ENCODE measurements around the gene NF2.

Gene NF2

DNA sequence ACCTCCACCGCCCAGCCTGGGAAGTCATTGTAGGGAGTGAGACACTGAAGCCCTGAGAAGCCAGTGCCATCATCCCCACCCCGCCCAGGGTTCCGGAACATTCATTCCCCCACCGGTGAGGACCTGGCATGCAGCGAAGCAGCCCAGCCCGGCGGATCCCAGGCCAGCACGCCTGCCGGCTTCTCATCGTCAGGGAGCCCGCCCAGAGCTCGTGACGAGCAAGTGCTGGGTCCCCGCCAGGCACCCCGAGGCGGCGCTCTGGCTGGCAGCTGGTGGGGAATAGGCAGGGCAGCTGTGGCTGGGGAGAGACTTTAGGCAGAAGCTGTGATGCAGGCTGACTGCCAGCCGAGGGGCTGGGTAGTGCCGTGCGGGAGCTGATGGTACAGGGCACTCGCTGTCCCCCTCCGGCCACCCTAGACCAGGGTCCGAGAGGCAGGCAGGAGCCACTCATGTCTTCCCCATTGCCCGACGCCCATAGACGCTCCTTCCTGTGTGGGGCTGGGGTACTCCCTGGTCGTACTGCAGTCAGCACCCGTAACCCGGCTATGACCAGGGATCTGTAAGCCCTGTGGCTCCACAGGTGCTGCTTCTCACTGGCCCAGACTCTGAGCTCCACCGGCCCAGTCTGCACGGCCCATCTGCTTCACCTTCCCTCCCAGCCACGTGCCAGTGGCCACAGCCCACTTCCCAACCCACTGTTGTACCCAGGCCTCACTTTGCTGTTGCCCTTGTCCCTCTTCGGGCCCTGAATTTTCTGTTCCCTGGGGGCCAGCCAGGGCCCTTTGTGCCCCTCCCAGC lies 91.9 kb downstream of the NF2 start:
- Histone ChIP-seq H3K9me3 (ENCODE audit: control insufficient read depth in 1 of 2, low read length in 2 of 2) (no peaks in the 10 kb centered on the region), H3K4me1 (ENCODE audit: control insufficient read depth in 1 of 2, insufficient read depth in 2 of 2, low read length in 2 of 2) (no peaks in the 10 kb centered on the region), H3K27ac (ENCODE audit: low read depth, low read length) (no peak overlapping the region), H3K9ac (ENCODE audit: low read depth in 1 of 2, low read length in 2 of 2) (no peak overlapping the region), H3K36me3 (ENCODE audit: control insufficient read depth in 1 of 2, insufficient read depth in 2 of 2, low read length in 2 of 2) (peaks cover 3 to 27% of the 10 kb centered on the region in 2 donors), H3K4me3 (ENCODE audit: low read depth in 1 of 2, low read length in 2 of 2) (no peak overlapping the region), H3K27me3 (ENCODE audit: control insufficient read depth in 1 of 2, insufficient read depth in 2 of 2, low read length in 2 of 2) (no peaks in the 10 kb centered on the region)

DNA sequence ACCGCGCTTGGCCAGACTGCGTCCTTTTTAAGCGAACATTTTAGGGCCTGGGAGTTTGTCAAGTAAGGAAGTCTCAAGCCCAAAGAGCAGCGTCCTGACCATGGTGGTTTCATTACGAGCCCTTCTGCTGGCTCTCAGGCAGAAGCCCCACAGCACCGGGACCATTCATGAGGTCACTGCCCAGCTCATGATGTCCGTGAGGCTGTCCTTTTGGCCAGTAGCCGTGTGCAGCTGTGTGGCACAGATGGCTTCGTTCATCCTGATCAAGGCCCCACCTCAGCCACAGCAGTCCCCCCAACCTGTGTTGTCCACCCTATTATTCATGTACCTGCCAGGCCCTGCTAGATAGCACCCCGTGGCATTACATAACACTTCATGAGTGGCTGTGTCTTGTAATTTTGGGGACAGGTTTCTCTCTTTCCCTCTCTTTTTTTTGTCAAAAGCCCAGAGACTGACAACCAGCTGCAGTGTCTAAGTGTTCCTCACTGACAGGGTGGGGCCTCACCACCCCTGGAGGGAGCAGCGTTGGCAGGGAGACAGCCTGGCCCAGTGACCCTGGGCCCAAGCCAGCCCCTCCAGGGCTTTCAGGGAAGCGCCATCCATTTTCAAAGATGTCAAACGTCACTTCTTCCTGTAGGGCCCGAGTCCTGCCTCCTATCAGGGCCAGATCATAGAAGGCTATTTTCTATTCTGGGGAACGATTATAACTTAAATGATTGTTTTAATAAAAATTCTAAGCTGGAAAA lies 94.6 kb downstream of the NF2 start:
- H3K27ac ChIP-seq (ENCODE audit: low read depth, low read length): no peak overlapping the region

DNA sequence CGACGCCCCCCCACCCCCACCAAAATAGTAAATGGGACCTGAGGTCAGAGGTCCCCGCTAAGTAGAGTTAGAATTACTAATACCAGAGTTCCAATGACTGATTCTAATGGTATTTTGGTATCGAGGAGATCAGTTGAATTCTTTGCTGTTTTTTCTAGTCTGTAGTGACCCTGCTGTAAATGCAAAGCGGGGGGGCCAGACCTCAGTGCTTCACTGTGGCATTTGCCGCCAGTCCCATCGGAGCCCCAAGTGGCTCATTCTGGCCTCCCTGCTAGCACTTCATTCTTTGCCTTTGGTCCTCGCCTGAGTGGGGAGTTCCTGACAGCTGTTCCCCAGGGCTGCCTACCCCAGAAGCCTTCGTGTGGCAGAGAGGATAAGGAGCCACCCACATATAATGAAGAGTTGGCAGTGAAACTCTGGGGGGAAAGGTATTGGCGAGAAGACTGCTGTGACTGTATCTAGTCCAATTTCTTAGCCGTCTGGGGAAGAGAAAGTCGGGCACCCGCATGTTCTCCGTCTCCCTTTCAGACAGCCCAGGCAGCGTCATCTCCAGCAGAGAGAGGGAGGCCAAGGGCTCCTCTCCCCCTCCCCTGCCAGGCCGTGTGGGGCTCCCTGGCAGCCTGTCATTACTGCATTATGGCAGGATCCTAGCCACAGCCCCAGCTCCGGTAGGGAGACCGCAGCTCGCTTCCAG lies 96.9 kb downstream of the NF2 start:
- Histone ChIP-seq H3K36me3 (ENCODE audit: control insufficient read depth in 1 of 2, insufficient read depth in 2 of 2, low read length in 2 of 2) (peaks cover 0 to 8% of the 10 kb centered on the region in 2 donors), H3K4me1 (ENCODE audit: control insufficient read depth in 1 of 2, insufficient read depth in 2 of 2, low read length in 2 of 2) (peaks cover 26 to 27% of the 10 kb centered on the region in 2 donors), H3K27me3 (ENCODE audit: control insufficient read depth in 1 of 2, insufficient read depth in 2 of 2, low read length in 2 of 2) (peaks cover 3 to 12% of the 10 kb centered on the region in 2 donors), H3K9ac (ENCODE audit: low read depth in 1 of 2, low read length in 2 of 2) (no peak overlapping the region), H3K4me3 (ENCODE audit: low read depth in 1 of 2, low read length in 2 of 2) (no peak overlapping the region), H3K9me3 (ENCODE audit: control insufficient read depth in 1 of 2, low read length in 2 of 2) (no peaks in the 10 kb centered on the region), H3K27ac (ENCODE audit: low read depth, low read length) (no peak overlapping the region)

More for the DNA sequence above, 94.6 kb downstream of the NF2 start:
- H3K36me3 ChIP-seq (ENCODE audit: control insufficient read depth in 1 of 2, insufficient read depth in 2 of 2, low read length in 2 of 2): peaks cover 0 to 20% of the 10 kb centered on the region in 2 donors
- H3K9ac ChIP-seq (ENCODE audit: low read depth in 1 of 2, low read length in 2 of 2): no peak overlapping the region
- no peak overlapping the region for H3K4me3 ChIP-seq (ENCODE audit: low read depth in 1 of 2, low read length in 2 of 2)
- no peaks in the 10 kb centered on the region for H3K9me3 ChIP-seq (ENCODE audit: control insufficient read depth in 1 of 2, low read length in 2 of 2)
- H3K4me1 ChIP-seq (ENCODE audit: control insufficient read depth in 1 of 2, insufficient read depth in 2 of 2, low read length in 2 of 2): peaks cover 18% of the 10 kb centered on the region in 2 donors
- H3K27me3 ChIP-seq (ENCODE audit: control insufficient read depth in 1 of 2, insufficient read depth in 2 of 2, low read length in 2 of 2): peaks cover 3 to 12% of the 10 kb centered on the region in 2 donors

DNA sequence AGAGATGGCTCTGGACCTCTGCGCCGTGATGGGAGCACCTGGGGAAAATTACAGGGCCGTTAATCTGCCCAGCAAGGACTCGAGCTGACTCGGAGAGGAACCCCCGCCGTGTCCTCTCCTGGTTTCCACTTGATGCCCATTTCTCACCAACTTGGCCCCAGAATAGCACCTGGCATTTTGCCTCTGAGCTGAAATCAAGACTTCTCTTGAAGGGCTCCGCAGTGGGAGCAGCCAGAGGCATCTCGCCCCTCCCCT lies 97.4 kb downstream of the NF2 start:
- Histone ChIP-seq H3K4me3 (ENCODE audit: low read depth in 1 of 2, low read length in 2 of 2) (no peak overlapping the region), H3K4me1 (ENCODE audit: control insufficient read depth in 1 of 2, insufficient read depth in 2 of 2, low read length in 2 of 2) (peaks cover 26 to 28% of the 10 kb centered on the region in 2 donors), H3K27ac (ENCODE audit: low read depth, low read length) (no peak overlapping the region), H3K9ac (ENCODE audit: low read depth in 1 of 2, low read length in 2 of 2) (no peak overlapping the region), H3K36me3 (ENCODE audit: control insufficient read depth in 1 of 2, insufficient read depth in 2 of 2, low read length in 2 of 2) (peaks cover 0 to 3% of the 10 kb centered on the region in 2 donors), H3K27me3 (ENCODE audit: control insufficient read depth in 1 of 2, insufficient read depth in 2 of 2, low read length in 2 of 2) (peaks cover 3 to 12% of the 10 kb centered on the region in 2 donors), H3K9me3 (ENCODE audit: control insufficient read depth in 1 of 2, low read length in 2 of 2) (no peaks in the 10 kb centered on the region)

DNA sequence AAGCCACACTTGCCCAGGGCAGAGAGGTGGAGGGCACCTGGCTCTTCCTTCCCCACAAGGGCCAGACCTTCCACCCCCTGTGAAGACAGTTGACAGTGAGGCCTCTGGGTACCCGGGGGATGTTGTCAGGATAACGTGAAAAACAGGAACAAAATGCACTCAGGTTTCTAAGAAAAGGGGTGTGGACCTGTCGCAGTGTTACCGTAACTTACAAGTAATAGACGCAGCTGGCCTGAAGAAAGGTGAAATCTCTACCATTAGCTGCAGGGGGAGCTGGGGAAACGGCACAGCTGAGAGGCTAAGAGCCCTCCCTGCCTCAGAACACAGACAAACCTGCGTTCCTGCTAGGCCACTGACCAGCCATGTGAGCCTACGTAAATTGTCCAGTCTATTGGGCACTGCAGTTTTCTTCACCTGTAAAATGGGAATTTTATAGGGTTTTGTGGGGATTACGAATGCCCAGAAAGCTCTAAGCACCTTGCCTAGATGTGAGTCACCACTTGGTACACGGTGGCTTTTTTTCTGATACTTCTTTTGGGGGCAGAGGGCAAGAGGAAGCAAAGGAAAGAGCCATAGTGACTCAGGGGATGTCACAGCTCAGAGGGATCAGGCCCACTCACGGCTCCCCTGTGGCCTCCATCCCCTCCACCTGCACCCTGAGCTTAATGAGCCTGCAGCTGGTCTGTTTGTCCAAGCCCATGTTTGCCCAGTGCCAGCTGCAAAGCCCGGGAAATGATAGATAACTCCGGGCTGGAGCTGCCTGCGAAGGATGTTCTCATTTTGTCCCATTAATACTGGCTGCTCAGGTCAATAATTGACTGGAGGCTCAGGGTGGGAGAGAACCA lies 97.9 kb downstream of the NF2 start:
- no peak overlapping the region for H3K27ac ChIP-seq (ENCODE audit: low read depth, low read length)
- H3K36me3 ChIP-seq (ENCODE audit: control insufficient read depth in 1 of 2, insufficient read depth in 2 of 2, low read length in 2 of 2): peaks cover 0 to 3% of the 10 kb centered on the region in 2 donors
- H3K4me1 ChIP-seq (ENCODE audit: control insufficient read depth in 1 of 2, insufficient read depth in 2 of 2, low read length in 2 of 2): peaks cover 26 to 28% of the 10 kb centered on the region in 2 donors
- H3K4me3 ChIP-seq (ENCODE audit: low read depth in 1 of 2, low read length in 2 of 2): no peak overlapping the region
- no peak overlapping the region for H3K9ac ChIP-seq (ENCODE audit: low read depth in 1 of 2, low read length in 2 of 2)
- H3K9me3 ChIP-seq (ENCODE audit: control insufficient read depth in 1 of 2, low read length in 2 of 2): no peaks in the 10 kb centered on the region
- peaks cover 3 to 12% of the 10 kb centered on the region in 2 donors for H3K27me3 ChIP-seq (ENCODE audit: control insufficient read depth in 1 of 2, insufficient read depth in 2 of 2, low read length in 2 of 2)

DNA sequence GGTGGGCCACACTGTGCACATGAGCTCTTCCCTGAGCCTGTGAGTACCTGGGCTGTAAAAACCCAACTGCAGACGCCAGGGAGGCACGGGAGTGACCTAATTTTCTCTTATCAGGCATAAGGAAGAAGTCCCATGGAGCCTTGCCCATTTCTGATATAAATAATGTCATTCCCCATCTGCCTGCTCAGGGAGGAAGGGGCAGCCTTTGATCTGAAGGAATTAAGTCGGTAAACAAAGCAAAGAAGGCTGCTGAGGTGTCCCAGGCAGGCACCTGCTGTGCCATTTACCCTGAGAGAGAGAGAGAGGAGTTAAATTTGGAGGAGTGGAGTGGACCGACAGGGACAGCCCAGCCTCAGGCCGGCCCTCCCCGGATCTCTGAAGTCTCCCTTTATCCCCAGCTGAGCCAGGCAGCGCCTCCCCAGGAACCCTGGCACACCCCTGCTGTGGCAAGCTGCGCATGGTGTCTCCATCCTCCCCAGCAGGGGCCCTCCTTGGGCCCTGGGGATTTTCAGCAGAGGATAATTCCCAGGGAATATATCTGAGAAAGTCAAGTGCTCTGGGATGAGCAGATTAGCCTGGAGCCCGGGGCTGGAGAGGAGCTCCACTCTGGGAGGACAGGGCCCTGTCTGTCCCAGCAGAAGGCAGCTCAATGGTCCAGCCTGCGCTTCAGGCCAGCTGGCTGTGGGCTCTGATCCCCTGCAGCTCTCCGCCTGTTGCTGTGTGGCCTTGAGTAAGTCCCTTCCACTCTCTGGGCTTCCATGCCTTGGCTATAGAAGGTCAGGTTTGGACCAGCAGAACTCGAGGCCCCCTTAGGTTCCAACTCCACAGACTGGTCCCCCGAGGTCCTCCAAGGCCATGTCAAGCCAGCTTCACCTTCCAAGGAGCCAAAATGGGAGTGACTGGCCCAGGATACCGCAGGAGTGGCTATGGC lies 98.8 kb downstream of the NF2 start:
- peaks cover 26 to 28% of the 10 kb centered on the region in 2 donors for H3K4me1 ChIP-seq (ENCODE audit: control insufficient read depth in 1 of 2, insufficient read depth in 2 of 2, low read length in 2 of 2)
- no peak overlapping the region for H3K9ac ChIP-seq (ENCODE audit: low read depth in 1 of 2, low read length in 2 of 2)
- no peak overlapping the region for H3K27ac ChIP-seq (ENCODE audit: low read depth, low read length)
- H3K36me3 ChIP-seq (ENCODE audit: control insufficient read depth in 1 of 2, insufficient read depth in 2 of 2, low read length in 2 of 2): peaks cover 0 to under 1% of the 10 kb centered on the region in 2 donors
- H3K4me3 ChIP-seq (ENCODE audit: low read depth in 1 of 2, low read length in 2 of 2): no peak overlapping the region
- peaks cover 3 to 12% of the 10 kb centered on the region in 2 donors for H3K27me3 ChIP-seq (ENCODE audit: control insufficient read depth in 1 of 2, insufficient read depth in 2 of 2, low read length in 2 of 2)
- no peaks in the 10 kb centered on the region for H3K9me3 ChIP-seq (ENCODE audit: control insufficient read depth in 1 of 2, low read length in 2 of 2)

DNA sequence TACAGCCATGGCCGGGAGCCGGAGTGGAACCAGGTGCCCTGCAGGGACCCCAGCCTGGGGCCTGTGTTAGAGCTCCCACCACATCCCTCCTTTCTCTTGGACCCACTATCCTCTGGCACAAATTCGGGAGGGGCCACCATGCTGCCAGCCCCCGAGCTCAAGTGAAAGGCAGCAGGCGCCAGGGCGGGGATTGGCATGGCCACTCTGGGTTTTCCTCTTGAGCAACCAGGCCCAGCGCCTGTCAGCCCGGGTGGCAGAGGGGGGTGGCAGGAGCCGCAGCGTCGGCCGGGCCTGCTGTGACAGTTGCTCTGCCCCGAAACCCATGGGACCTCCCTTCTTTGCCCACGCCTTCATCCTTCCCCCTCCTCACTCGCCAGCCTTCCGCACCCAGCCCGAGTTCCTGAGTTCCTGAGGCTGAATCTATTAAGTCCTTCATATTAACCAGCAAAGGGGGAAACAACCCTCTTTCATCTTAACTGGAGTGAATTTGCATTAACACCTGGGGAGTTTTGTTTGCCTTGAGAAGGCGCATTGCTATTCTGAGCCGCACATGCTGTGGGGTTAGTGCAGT lies 99.6 kb downstream of the NF2 start:
- H3K9ac ChIP-seq (ENCODE audit: low read depth in 1 of 2, low read length in 2 of 2): no peak overlapping the region
- peaks cover 26 to 28% of the 10 kb centered on the region in 2 donors for H3K4me1 ChIP-seq (ENCODE audit: control insufficient read depth in 1 of 2, insufficient read depth in 2 of 2, low read length in 2 of 2)
- no peaks in the 10 kb centered on the region for H3K9me3 ChIP-seq (ENCODE audit: control insufficient read depth in 1 of 2, low read length in 2 of 2)
- no peaks in the 10 kb centered on the region for H3K36me3 ChIP-seq (ENCODE audit: control insufficient read depth in 1 of 2, insufficient read depth in 2 of 2, low read length in 2 of 2)
- peaks cover 3 to 12% of the 10 kb centered on the region in 2 donors for H3K27me3 ChIP-seq (ENCODE audit: control insufficient read depth in 1 of 2, insufficient read depth in 2 of 2, low read length in 2 of 2)
- H3K27ac ChIP-seq (ENCODE audit: low read depth, low read length): no peak overlapping the region
- no peak overlapping the region for H3K4me3 ChIP-seq (ENCODE audit: low read depth in 1 of 2, low read length in 2 of 2)

DNA sequence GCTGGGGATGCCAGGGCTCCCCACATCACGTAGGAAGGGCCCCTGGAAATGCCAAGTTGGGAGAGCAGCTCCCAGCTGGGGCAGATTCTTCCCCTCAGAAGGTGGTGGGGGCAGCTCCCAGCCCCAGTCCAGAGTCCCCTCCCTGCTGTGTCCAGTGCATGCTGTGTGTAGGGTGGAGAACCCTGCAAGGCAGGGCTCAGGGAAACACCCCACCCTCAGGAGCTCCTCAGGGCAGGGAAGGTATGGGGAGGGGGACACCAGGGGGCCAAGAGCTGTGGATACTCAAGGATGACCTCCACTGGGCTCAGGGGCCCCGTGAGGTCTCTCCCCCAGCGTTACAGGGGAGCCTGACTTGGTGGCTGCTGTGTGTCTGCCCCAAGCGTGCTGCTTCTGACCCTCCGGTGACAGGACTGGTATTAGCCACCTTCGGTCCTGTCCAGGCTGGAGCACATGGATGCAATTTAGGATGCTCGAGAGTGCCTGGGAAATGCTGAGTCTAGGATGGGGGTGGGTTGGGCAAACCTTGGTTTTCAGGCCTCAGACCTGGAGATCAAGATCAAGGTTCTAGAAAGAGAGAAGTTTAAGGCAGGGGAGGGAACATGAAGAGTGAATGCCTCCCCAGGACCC lies 100.2 kb downstream of the NF2 start:
- H3K36me3 ChIP-seq (ENCODE audit: control insufficient read depth in 1 of 2, insufficient read depth in 2 of 2, low read length in 2 of 2): no peaks in the 10 kb centered on the region
- peaks cover 26 to 28% of the 10 kb centered on the region in 2 donors for H3K4me1 ChIP-seq (ENCODE audit: control insufficient read depth in 1 of 2, insufficient read depth in 2 of 2, low read length in 2 of 2)
- H3K9me3 ChIP-seq (ENCODE audit: control insufficient read depth in 1 of 2, low read length in 2 of 2): no peaks in the 10 kb centered on the region
- no peak overlapping the region for H3K4me3 ChIP-seq (ENCODE audit: low read depth in 1 of 2, low read length in 2 of 2)
- no peak overlapping the region for H3K27ac ChIP-seq (ENCODE audit: low read depth, low read length)
- peaks cover 3 to 12% of the 10 kb centered on the region in 2 donors for H3K27me3 ChIP-seq (ENCODE audit: control insufficient read depth in 1 of 2, insufficient read depth in 2 of 2, low read length in 2 of 2)
- H3K9ac ChIP-seq (ENCODE audit: low read depth in 1 of 2, low read length in 2 of 2): no peak overlapping the region
